Kidney (tissue), 14 donors: ENCODE measurements around the gene TTC7B. TPM values are rescaled to one million over a fixed set of nuclear protein-coding genes. Genes with fewer than 3 reads are reported as not detected.
A peak's percentile ranks its signal among the peaks of the same experiment; 100 is the strongest.

ENCODE experiments used
- DNase-seq, 5 donors: peaks; one replicate each; pipeline ENCODE4 v3.0.0-alpha.2; 2013 to 2020
- FAIRE-seq: peaks from 2 replicates; lab custom pipeline; 2012; peaks lifted over from hg19 to GRCh38; lab: Jason Lieb, UNC
- H3K27ac ChIP-seq, 2 donors: one replicate each; pipeline ENCODE4 v1.7.0; 2013; ENCODE audit warnings: low read depth in 2 of 2, low read length in 2 of 2, inconsistent platforms in 1 of 2
- H3K27me3 ChIP-seq: one replicate; pipeline ENCODE4 v1.7.1; 2013; ENCODE audit warnings: low read length, inconsistent platforms; ENCODE audit not compliant: control insufficient read depth, insufficient read depth
- H3K36me3 ChIP-seq, 3 donors: one replicate each; pipeline versions ENCODE4 v1.7.0 to v1.7.1; 2013; ENCODE audit warnings: low read length in 3 of 3, control low read depth in 1 of 3, inconsistent platforms in 1 of 3; ENCODE audit not compliant: insufficient read depth in 3 of 3, control insufficient read depth in 2 of 3
- H3K4me1 ChIP-seq, 3 donors: one replicate each; pipeline versions ENCODE4 v1.7.0 to v1.7.1; 2013; ENCODE audit warnings: low read length in 3 of 3, inconsistent platforms in 1 of 3, low read depth in 1 of 3; ENCODE audit not compliant: control insufficient read depth in 2 of 3, insufficient read depth in 2 of 3
- H3K4me3 ChIP-seq, 3 donors: one replicate each; pipeline versions ENCODE4 v1.7.0 to v1.8.1; 2013; ENCODE audit warnings: low read length in 3 of 3, control low read depth in 1 of 3, inconsistent platforms in 1 of 3
- H3K9ac ChIP-seq, 3 donors: one replicate each; pipeline versions ENCODE4 v1.7.0 to v1.7.1; 2013; ENCODE audit warnings: low read length in 3 of 3, control low read depth in 1 of 3, inconsistent platforms in 1 of 3
- H3K9me3 ChIP-seq, 3 donors: one replicate each; pipeline versions ENCODE4 v1.7.0 to v1.7.1; 2013; ENCODE audit warnings: low read length in 3 of 3, control low read depth in 1 of 3, inconsistent platforms in 1 of 3; ENCODE audit not compliant: control insufficient read depth in 2 of 3, insufficient read depth in 1 of 3
- intact Hi-C: fragments of 100-400 bp; cut with DNase I; formaldehyde crosslinking; loops from one replicate; pipeline ENCODE4 v1.11.1; 2022
- polyA plus RNA-seq: library from polyadenylated mRNA; stranded (reverse); fragments of 350-450 nt; fragmentation: Illumina TruSeq; extraction: RNeasy Lipid Tissue Mini Kit (QIAGEN cat#74804); gene quantifications from one replicate; pipeline ENCODE4 v1.2.3, GENCODE V29; 2014; ENCODE audit warnings: low read depth, low replicate concordance; ENCODE audit not compliant: insufficient read depth
- total RNA-seq: library from RNA; stranded (reverse); fragmentation: NEBNext Ultra II Directional; extraction: Animal tissue kit (Norgen Biotek cat#: 25700); gene quantifications from one replicate; pipeline ENCODE4 v1.2.1, GENCODE V29; 2021
- TF ChIP-seq, protein P1 (sequence below): IDR thresholded peaks from 3 replicates; pipeline ENCODE4 v1.5.1; 2012; ENCODE audit warnings: mild to moderate bottlenecking, moderate library complexity, borderline replicate concordance; ENCODE audit not compliant: insufficient read depth; ENCODE audit errors: extremely low read depth
- donor health status: control.
- donor health status: control.
- donor health status: control.
- donor health status: control.
- donor health status: control.
- donor health status: DM: yes; HTN: yes; CAD: no.
- donor health status: Normal renal cell carcinoma (clear cell type).

The TTC7B gene
- total and polyA plus RNA-seq, 2 donors from 2014 or later = 23.4 to 48.3 TPM

DNA sequence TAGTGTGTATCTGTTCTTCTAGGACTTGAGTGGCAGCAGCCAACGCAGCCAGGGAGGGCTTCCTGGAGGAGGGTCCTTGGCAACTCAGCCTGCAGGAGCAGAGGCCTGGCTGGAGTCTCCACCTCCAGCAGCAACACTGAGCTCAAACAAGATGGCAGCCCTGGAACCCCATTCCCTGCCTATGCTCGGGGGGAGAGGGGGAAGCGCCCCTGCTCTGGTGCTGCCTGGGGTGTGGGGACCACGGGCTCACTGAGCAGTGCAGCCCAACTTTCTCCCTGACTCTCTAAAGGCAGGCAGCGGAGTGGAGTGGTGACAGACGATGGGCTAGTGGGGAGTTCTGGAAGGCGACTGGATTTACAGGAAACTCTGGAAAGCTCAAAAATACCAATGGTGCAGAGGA, 258.7 kb downstream of the TTC7B start:
- no peaks in the 10 kb centered on the region for H3K36me3 ChIP-seq
- peaks cover 0 to 10% (median 3%) of the 10 kb centered on the region in 3 donors for H3K4me1 ChIP-seq
- intact Hi-C loops = no loop called here
- TF ChIP-seq, protein P1, sequence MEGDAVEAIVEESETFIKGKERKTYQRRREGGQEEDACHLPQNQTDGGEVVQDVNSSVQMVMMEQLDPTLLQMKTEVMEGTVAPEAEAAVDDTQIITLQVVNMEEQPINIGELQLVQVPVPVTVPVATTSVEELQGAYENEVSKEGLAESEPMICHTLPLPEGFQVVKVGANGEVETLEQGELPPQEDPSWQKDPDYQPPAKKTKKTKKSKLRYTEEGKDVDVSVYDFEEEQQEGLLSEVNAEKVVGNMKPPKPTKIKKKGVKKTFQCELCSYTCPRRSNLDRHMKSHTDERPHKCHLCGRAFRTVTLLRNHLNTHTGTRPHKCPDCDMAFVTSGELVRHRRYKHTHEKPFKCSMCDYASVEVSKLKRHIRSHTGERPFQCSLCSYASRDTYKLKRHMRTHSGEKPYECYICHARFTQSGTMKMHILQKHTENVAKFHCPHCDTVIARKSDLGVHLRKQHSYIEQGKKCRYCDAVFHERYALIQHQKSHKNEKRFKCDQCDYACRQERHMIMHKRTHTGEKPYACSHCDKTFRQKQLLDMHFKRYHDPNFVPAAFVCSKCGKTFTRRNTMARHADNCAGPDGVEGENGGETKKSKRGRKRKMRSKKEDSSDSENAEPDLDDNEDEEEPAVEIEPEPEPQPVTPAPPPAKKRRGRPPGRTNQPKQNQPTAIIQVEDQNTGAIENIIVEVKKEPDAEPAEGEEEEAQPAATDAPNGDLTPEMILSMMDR = no peak
- no peak overlapping the region for H3K27ac ChIP-seq
- no peak overlapping the region for H3K4me3 ChIP-seq
- no peak overlapping the region for H3K9ac ChIP-seq
- no peaks in the 10 kb centered on the region for H3K9me3 ChIP-seq
- no peaks in the 10 kb centered on the region for H3K27me3 ChIP-seq
- FAIRE-seq (no peak), DNase-seq (peak in 1 of 5 donors; percentile 28)

DNA sequence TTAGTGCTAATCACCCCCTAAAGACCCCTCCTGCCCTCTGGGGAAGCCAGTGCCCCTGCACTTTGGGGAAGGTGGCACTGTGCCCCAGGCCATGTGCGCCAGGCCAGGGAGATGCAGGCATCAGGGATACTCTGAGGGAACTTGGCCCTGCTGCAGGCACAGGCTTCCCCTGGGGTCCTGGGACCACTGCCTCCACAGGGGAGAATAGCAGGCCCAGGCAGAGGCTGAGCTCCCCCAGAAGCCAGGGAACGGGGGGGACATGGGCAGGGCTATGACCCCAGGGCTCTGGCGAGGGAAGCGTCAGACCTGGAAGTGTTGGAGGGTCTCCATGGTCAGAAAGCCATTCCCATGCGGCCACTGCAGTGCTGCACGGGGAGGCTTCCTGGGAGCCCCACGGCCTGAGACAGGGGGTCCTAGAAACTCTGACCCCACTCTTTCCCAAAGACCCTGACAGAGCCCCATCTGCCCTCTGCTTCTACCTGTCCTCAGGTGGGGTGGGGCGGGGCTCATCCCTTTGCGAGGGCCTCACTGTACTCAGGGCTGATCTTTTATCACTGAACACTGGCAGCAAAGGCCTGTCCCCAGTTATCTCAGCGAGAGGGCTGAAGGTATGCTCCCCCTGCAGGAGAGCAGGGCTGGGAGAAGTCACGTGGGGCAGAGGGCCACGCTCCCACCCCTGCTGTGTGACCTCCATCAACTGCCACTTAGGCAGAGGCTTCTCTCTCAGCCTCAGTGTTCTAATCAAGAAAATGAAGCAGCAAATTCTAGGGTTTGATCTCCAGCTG, 259.4 kb downstream of the TTC7B start:
- no peaks in the 10 kb centered on the region for H3K36me3 ChIP-seq
- H3K4me3 ChIP-seq = no peak overlapping the region
- intact Hi-C loops = no loop called here
- H3K9ac ChIP-seq = peak overlapping the region in 1 of 3 donors; percentile 31
- peak overlapping the region in 1 of 2 donors; percentile 41 for H3K27ac ChIP-seq
- DNase-seq (peak in 1 of 5 donors; percentile 45), FAIRE-seq (no peak)
- H3K4me1 ChIP-seq = peaks cover 0 to 10% (median 3%) of the 10 kb centered on the region in 3 donors
- TF ChIP-seq, protein P1 = no peak
- no peaks in the 10 kb centered on the region for H3K9me3 ChIP-seq
- no peaks in the 10 kb centered on the region for H3K27me3 ChIP-seq

DNA sequence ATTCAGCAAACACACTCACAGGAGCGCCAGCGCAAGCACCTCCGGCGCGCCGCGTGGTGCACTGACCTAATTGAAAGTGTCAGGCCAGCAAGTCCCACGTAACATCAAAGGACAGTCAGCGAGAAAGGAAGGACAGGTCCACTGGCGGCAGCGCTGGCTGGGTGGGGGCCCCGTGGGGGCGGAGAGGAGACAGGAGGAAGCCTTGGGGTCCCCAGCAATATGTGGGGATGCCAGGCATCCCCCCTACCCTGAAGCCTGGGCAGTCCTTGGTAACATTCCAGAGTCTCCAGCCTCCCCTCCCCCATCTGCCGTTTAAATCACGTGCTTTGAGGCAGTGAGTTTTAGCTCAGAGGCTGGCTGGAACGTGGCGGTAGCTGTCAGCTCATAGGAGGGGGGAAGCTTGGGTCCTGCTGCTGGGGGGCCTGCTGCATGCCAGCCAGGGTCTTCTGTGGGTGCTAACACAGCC, 260.2 kb downstream of the TTC7B start:
- Histone ChIP-seq H3K27me3 (no peaks in the 10 kb centered on the region), H3K9ac (peak overlapping the region in 1 of 3 donors; percentile 31), H3K27ac (peak overlapping the region; percentile 5 to 41), H3K4me1 (peaks cover 0 to 10% (median 3%) of the 10 kb centered on the region in 3 donors), H3K9me3 (no peaks in the 10 kb centered on the region), H3K36me3 (no peaks in the 10 kb centered on the region), H3K4me3 (peak overlapping the region in 2 of 3 donors; percentile 6 to 48)
- intact Hi-C loops = no loop called here
- TF ChIP-seq, protein P1 = no peak
- FAIRE-seq (no peak), DNase-seq (peak; percentile 78 to 92 (median 85))
